Ectodermal cell (in vitro differentiated cells): ENCODE measurements around the gene DNAJC5G. TPM values are rescaled to one million over a fixed set of nuclear protein-coding genes. Genes with fewer than 3 reads are reported as not detected.

Experiments used
- H3K27ac ChIP-seq: 2 replicates; pipeline ENCODE4 v1.7.0; 2013; ENCODE audit warnings: mild to moderate bottlenecking, low read depth, low read length; ENCODE audit not compliant: insufficient read depth, poor library complexity, severe bottlenecking
- H3K27me3 ChIP-seq: 2 replicates; pipeline ENCODE4 v1.7.0; 2013; ENCODE audit warnings: mild to moderate bottlenecking, low read length; ENCODE audit not compliant: insufficient read depth, control insufficient read depth, poor library complexity, severe bottlenecking
- H3K36me3 ChIP-seq: one replicate; pipeline ENCODE4 v1.7.0; 2013; ENCODE audit warnings: low read length; ENCODE audit not compliant: control insufficient read depth, insufficient read depth
- H3K4me1 ChIP-seq: one replicate; pipeline ENCODE4 v1.7.0; 2013; ENCODE audit warnings: low read length; ENCODE audit not compliant: control insufficient read depth, insufficient read depth
- H3K4me3 ChIP-seq: 2 replicates; pipeline ENCODE4 v1.7.0; 2013; ENCODE audit warnings: low read depth, low read length, control low read depth; ENCODE audit not compliant: insufficient read depth
- H3K9me3 ChIP-seq: 2 replicates; pipeline ENCODE4 v1.7.0; 2013; ENCODE audit warnings: mild to moderate bottlenecking, low read length, moderate library complexity; ENCODE audit not compliant: control insufficient read depth
- WGBS, 2 experiments: methylation state at CpG; one replicate each; pipeline ENCODE4 v1.1.7; 2013; ENCODE audit warnings: missing lambda C conversion rate in 2 of 2; 5-methylcytosine and 5-hydroxymethylcytosine counted together
- polyA plus RNA-seq, 4 experiments: library from polyadenylated mRNA; stranded (reverse); fragments of 50-300 nt; gene quantifications; one replicate each; pipeline ENCODE4 v1.2.3, GENCODE V29; 2013

The DNAJC5G gene
- not detected for polyA plus RNA-seq (2013, experiment 1 of 4)
- polyA plus RNA-seq (2013, experiment 2 of 4): 0.44 TPM
- polyA plus RNA-seq (2013, experiment 3 of 4): not detected
- polyA plus RNA-seq (2013, experiment 4 of 4): not detected

GRCh38 chr2:27275211-27276150 is at the start of gene DNAJC5G:
Gene DNAJC5G, plus strand, starts transcription at chr2:27275433. Its CDS starts 1,296 bp downstream, at chr2:27276729.
- WGBS, 2 experiments: 90% methylated on average over 39 of the region's 39 CpGs
- Histone ChIP-seq H3K36me3 (no peaks in the 10 kb centered on the region), H3K27ac (no peak within 1 kb of the TSS), H3K4me3 (no peak within 1 kb of the TSS), H3K4me1 (no peaks in the 10 kb centered on the region), H3K27me3 (no peaks in the 10 kb centered on the region), H3K9me3 (no peaks in the 10 kb centered on the region)

- H3K27ac ChIP-seq: no peak overlapping the region
- no peaks in the 10 kb centered on the region for H3K4me1 ChIP-seq
- no peak overlapping the region for H3K4me3 ChIP-seq
- 94 to 95% methylated on average over 9 of the region's 9 CpGs for WGBS, 2 experiments
- H3K9me3 ChIP-seq: no peaks in the 10 kb centered on the region
- no peaks in the 10 kb centered on the region for H3K27me3 ChIP-seq
- peaks cover 85% of the 10 kb centered on the region for H3K36me3 ChIP-seq
These were observed 49.7 kb upstream of the DNAJC5G start for GRCh38 chr2:27225526-27225925.

- no peaks in the 10 kb centered on the region for H3K9me3 ChIP-seq
- WGBS, 2 experiments: 96 to 98% methylated on average over 2 of the region's 2 CpGs
- no peak overlapping the region for H3K27ac ChIP-seq
- no peaks in the 10 kb centered on the region for H3K4me1 ChIP-seq
- peaks cover 80% of the 10 kb centered on the region for H3K36me3 ChIP-seq
- H3K27me3 ChIP-seq: no peaks in the 10 kb centered on the region
- H3K4me3 ChIP-seq: no peak overlapping the region
These were observed 47.7 kb upstream of the DNAJC5G start for GRCh38 chr2:27227501-27227900.

DNA sequence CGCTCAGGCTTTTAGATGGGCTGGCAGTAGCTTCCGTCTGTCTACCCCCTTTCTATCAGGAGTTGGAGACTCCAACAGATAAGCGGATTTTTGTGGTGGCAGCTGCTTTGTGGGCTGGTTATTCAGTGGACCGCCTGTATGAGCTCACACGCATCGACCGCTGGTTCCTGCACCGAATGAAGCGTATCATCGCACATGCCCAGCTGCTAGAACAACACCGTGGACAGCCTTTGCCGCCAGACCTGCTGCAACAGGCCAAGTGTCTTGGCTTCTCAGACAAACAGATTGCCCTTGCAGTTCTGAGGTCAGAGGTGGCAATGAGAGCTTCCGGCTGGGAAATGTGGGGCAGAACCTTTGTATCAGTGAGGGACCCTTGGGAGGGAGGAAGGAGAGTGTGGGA is 43.3 kb upstream of the DNAJC5G start:
- peaks cover 78% of the 10 kb centered on the region for H3K36me3 ChIP-seq

GRCh38 chr2:27233341-27233740 is 41.9 kb upstream of the DNAJC5G start:
- Histone ChIP-seq H3K36me3 (peaks cover 77% of the 10 kb centered on the region), H3K4me3 (no peak overlapping the region), H3K9me3 (no peaks in the 10 kb centered on the region), H3K27me3 (no peaks in the 10 kb centered on the region), H3K4me1 (no peaks in the 10 kb centered on the region), H3K27ac (no peak overlapping the region)
- WGBS, 2 experiments: 96 to 98% methylated on average over 14 of the region's 14 CpGs

More for the DNA sequence above, 43.3 kb upstream of the DNAJC5G start:
- Histone ChIP-seq H3K4me3 (no peak overlapping the region), H3K9me3 (no peaks in the 10 kb centered on the region), H3K27me3 (no peaks in the 10 kb centered on the region), H3K27ac (no peak overlapping the region), H3K4me1 (no peaks in the 10 kb centered on the region)
- WGBS, 2 experiments: 94 to 95% methylated on average over 13 of the region's 13 CpGs

DNA sequence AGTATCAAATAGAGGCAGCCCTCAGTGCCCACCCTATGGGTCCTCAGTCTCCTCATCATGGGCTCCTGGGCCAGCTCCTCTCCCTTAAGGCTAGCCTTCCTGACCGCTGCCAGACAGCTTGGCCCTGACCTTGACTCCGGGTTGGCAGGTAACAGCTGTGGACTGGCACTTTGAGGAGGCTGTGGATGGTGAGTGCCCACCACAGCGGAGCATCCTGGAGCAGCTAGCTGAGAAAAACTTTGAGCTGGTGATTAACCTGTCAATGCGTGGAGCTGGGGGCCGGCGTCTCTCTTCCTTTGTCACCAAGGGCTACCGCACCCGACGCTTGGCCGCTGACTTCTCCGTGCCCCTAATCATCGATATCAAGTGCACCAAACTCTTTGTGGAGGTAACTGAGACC is 39.1 kb upstream of the DNAJC5G start:
- no peak overlapping the region for H3K27ac ChIP-seq
- 95 to 96% methylated on average over 12 of the region's 12 CpGs for WGBS, 2 experiments
- H3K4me1 ChIP-seq: no peaks in the 10 kb centered on the region
- no peaks in the 10 kb centered on the region for H3K9me3 ChIP-seq
- H3K4me3 ChIP-seq: no peak overlapping the region
- H3K27me3 ChIP-seq: no peaks in the 10 kb centered on the region
- H3K36me3 ChIP-seq: peaks cover 87% of the 10 kb centered on the region

DNA sequence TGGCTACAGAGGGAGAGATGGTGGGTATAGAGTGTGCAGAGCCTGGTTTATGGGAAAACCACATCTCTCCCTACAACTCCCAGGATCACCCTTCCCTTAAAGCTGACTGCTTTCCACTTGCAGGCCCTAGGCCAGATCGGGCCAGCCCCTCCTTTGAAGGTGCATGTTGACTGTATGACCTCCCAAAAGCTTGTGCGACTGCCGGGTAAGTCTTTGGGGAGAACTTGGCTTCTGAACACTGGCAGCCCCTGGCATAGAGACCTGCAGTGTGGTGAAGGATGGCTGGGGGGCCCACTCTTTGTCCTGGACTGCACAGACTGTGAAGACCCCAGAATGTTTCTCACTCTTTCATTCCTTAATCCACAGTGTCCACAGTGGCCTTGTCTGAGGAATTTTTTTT is 38.6 kb upstream of the DNAJC5G start:
- Histone ChIP-seq H3K27ac (no peak overlapping the region), H3K27me3 (no peaks in the 10 kb centered on the region), H3K36me3 (peaks cover 88% of the 10 kb centered on the region), H3K4me1 (no peaks in the 10 kb centered on the region), H3K4me3 (no peak overlapping the region), H3K9me3 (no peaks in the 10 kb centered on the region)
- 97 to 98% methylated on average over 3 of the region's 3 CpGs for WGBS, 2 experiments

GRCh38 chr2:27237341-27237945 is 37.8 kb upstream of the DNAJC5G start:
- WGBS, 2 experiments: 96% methylated on average over 15 of the region's 15 CpGs
- H3K36me3 ChIP-seq: peaks cover 88% of the 10 kb centered on the region
- H3K9me3 ChIP-seq: no peaks in the 10 kb centered on the region
- no peaks in the 10 kb centered on the region for H3K27me3 ChIP-seq
- no peak overlapping the region for H3K4me3 ChIP-seq
- no peaks in the 10 kb centered on the region for H3K4me1 ChIP-seq
- no peak overlapping the region for H3K27ac ChIP-seq

DNA sequence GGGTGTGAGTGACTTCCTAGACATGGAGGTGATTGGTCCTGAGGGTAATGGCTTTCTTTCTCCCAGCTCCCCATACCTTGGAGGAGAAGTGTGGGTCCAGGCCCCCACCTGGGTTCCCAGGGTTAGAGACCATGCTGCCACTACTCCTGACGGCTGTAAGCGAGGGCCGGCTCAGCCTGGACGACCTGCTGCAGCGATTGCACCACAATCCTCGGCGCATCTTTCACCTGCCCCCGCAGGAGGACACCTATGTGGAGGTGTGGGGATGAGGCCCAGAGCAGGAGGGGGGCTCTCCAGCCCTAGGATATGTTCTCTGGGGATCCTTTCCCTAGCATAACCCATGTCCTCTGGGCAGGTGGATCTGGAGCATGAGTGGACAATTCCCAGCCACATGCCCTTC is 36.3 kb upstream of the DNAJC5G start:
- no peaks in the 10 kb centered on the region for H3K4me1 ChIP-seq
- no peak overlapping the region for H3K27ac ChIP-seq
- H3K36me3 ChIP-seq: peaks cover 87% of the 10 kb centered on the region
- no peaks in the 10 kb centered on the region for H3K9me3 ChIP-seq
- H3K4me3 ChIP-seq: no peak overlapping the region
- 95 to 98% methylated on average over 8 of the region's 8 CpGs for WGBS, 2 experiments
- H3K27me3 ChIP-seq: no peaks in the 10 kb centered on the region

DNA sequence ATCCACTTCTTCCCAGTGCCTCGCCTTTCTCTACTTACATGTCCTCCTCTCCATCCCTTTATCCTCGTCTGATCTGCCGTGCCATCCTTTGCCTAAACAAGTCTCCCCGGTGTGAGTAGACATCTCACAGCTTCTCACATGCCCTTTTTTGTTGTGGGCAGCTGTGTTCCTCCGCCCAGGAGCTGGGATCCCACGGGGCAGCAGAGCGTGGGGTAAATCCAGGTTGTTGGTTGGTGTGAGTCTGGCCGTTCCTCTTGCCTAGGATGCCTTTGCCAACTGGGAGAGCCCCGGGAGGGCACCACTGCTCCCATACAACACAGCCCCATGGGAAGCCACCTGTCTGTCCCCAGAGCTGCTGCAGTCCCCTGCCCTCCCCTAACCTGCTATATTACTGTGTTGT is 34.8 kb upstream of the DNAJC5G start:
- H3K4me3 ChIP-seq: no peak overlapping the region
- WGBS, 2 experiments: 95 to 97% methylated on average over 9 of the region's 9 CpGs
- no peaks in the 10 kb centered on the region for H3K4me1 ChIP-seq
- H3K27me3 ChIP-seq: no peaks in the 10 kb centered on the region
- peaks cover 79% of the 10 kb centered on the region for H3K36me3 ChIP-seq
- no peaks in the 10 kb centered on the region for H3K9me3 ChIP-seq
- H3K27ac ChIP-seq: no peak overlapping the region
